Heart right ventricle (tissue), 16 donors: ENCODE data around the gene ABR. TPM values are rescaled to one million over a fixed set of nuclear protein-coding genes. Genes with fewer than 3 reads are reported as not detected.
"Not testable (repeated sequence)": the region's sequence is repeated elsewhere in the genome, so short reads cannot be mapped to it uniquely, and the experiment has no call there.

Experiments used
- ATAC-seq, 8 donors: fragments of 200-7000 bp; cut with Tn5 transposase; one replicate each; pipeline ENCODE4 v1.9.1; 2020; ENCODE audit warnings: mild to moderate bottlenecking in 8 of 8, moderate library complexity in 8 of 8, moderate number of reproducible peaks in 1 of 8
- DNase-seq, 2 donors: peaks; one replicate each; pipeline ENCODE4 v3.0.0-alpha.2; 2020
- H3K27ac ChIP-seq, 10 donors: fragments of 200-600 bp; sonication (generic) in 2 of 10; one replicate each; pipeline versions ENCODE4 v1.5.0 to v1.8.0; 2020 to 2022; ENCODE audit warnings: mild to moderate bottlenecking in 3 of 10
- H3K27me3 ChIP-seq, 7 donors: fragments of 200-600 bp; one replicate each; pipeline ENCODE4 v1.8.0; 2021 to 2022; ENCODE audit warnings: mild to moderate bottlenecking in 2 of 7
- H3K36me3 ChIP-seq, 9 donors: fragments of 200-600 bp; sonication (generic) in 1 of 9; one replicate each; pipeline versions ENCODE4 v1.5.0 to v1.8.0; 2020 to 2022; ENCODE audit warnings: mild to moderate bottlenecking in 2 of 9
- H3K4me1 ChIP-seq, 9 donors: fragments of 200-600 bp; sonication (generic) in 1 of 9; one replicate each; pipeline versions ENCODE4 v1.5.0 to v1.8.0; 2020 to 2022; ENCODE audit warnings: mild to moderate bottlenecking in 4 of 9
- H3K4me3 ChIP-seq, 10 donors: fragments of 200-600 bp; sonication (generic) in 2 of 10; one replicate each; pipeline versions ENCODE4 v1.5.0 to v1.8.0; 2020 to 2022; ENCODE audit warnings: mild to moderate bottlenecking in 7 of 10, moderate library complexity in 2 of 10
- H3K9me3 ChIP-seq, 11 donors: fragments of 200-600 bp in 10 of 11; sonication (generic) in 2 of 11; one replicate each; pipeline versions ENCODE4 v1.5.0 to v1.8.0; 2013 to 2022; ENCODE audit warnings: mild to moderate bottlenecking in 2 of 11, control low read depth in 1 of 11, moderate library complexity in 1 of 11
- WGBS, 2 donors: extraction: QIAGEN DNeasy Blood & Tissue Kit; methylation state at CpG; one replicate each; pipeline ENCODE4 v1.1.7; 2013; ENCODE audit warnings: inconsistent platforms in 1 of 2; 5-methylcytosine and 5-hydroxymethylcytosine counted together
- intact Hi-C, 10 donors: fragments of 100-400 bp; cut with DNase I; formaldehyde crosslinking; loops; one replicate each; pipeline versions ENCODE4 v1.11.1 to v1.14.2; 2022
- polyA plus RNA-seq, 2 donors: library from polyadenylated mRNA; stranded (reverse); fragments of 200-250 nt; gene quantifications; one replicate each; pipeline ENCODE4 v1.2.3, GENCODE V29; 2013
- total RNA-seq, 10 donors: library from RNA; stranded (reverse); fragmentation: NEBNext Ultra II Directional in 3 of 10; extraction: Animal tissue kit (Norgen Biotek cat#: 25700) in 3 of 10; gene quantifications; one replicate each; pipeline versions ENCODE4 v1.2.1 to v1.2.4, GENCODE V29; 2021 to 2023
- TF ChIP-seq, protein P1 (sequence below), 9 donors: fragments of 200-600 bp; sonication (generic) in 2 of 9; IDR thresholded peaks; one replicate each; pipeline versions ENCODE4 v1.5.0 to v1.8.0; 2021 to 2022; ENCODE audit warnings: antibody characterized with exemption in 9 of 9, mild to moderate bottlenecking in 5 of 9, moderate library complexity in 1 of 9
- donor health status: Arrhythmogenic right ventricular cardiomyopathy.
- donor health status: ischemic (EF 13 %, LVEDD 7.1; RV severe dilation, severe dysfunction).
- donor health status: healthy with polysubstance abuse.
- donor health status: DM: no; HTN: yes; CAD: no.
- donor health status: DM: no; HTN: no; CAD: no.
- donor health status: ischemic (EF 25% LVEDD 6.9; RV normal size, moderate dysfunction).
- donor health status: ischemic (EF 25% LVEDD 5.7; RV mildly dilated, moderate dysfunction).
- donor health status: healthy.
- donor health status: DM: yes; HTN: yes; CAD: no.
- donor health status: Ischemic cardiomyopathy.
- donor health status: ischemic (EF 35%, LVEDD 5.7; RV mildly dilated, moderate dysfunction).
- donor health status: nonischemic (EF 11% LVEDD 7.7; RV severe dilation, severe dysfunction).
- donor health status: DM: yes; HTN: yes; CAD: no.
- donor health status: PGD.
- donor health status: ischemic (EF 29% LVEDD 5.4; RV normal size, mild dysfunction).
- donor health status: nonischemic (EF 23%, LVEDD 6.1; RV moderate dilation, normal function).

Gene ABR
- total and polyA plus RNA-seq, 12 donors = 49.1 to 173 (median 143) TPM

DNA sequence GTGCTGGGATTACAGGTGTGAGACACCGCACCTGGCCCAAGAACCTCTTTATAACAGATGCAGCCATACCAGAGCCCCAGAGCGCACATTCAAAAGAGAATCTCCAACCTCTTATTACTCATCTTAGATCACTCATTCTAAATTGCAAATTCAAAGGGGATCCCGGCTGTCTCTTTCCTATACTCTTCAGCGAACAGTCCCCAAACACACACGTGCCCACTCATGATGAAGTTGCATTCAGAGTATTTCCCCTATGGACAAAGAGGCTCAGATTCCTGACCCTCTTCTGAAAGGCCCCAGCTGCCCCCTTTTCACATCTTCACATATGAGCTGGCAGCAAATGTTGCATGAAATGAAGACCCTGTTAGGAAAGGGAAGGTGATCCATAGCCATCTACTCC lies 22.5 kb upstream of the ABR start:
- Histone ChIP-seq H3K9me3 (no peaks in the 10 kb centered on the region), H3K4me3 (no peak overlapping the region), H3K36me3 (no peaks in the 10 kb centered on the region), H3K27me3 (no peaks in the 10 kb centered on the region), H3K27ac (no peak overlapping the region), H3K4me1 (peaks cover 0 to 73% (median 17%) of the 10 kb centered on the region in 9 donors)
- DNase-seq (no peak), ATAC-seq (no peak)
- TF ChIP-seq, protein P1, sequence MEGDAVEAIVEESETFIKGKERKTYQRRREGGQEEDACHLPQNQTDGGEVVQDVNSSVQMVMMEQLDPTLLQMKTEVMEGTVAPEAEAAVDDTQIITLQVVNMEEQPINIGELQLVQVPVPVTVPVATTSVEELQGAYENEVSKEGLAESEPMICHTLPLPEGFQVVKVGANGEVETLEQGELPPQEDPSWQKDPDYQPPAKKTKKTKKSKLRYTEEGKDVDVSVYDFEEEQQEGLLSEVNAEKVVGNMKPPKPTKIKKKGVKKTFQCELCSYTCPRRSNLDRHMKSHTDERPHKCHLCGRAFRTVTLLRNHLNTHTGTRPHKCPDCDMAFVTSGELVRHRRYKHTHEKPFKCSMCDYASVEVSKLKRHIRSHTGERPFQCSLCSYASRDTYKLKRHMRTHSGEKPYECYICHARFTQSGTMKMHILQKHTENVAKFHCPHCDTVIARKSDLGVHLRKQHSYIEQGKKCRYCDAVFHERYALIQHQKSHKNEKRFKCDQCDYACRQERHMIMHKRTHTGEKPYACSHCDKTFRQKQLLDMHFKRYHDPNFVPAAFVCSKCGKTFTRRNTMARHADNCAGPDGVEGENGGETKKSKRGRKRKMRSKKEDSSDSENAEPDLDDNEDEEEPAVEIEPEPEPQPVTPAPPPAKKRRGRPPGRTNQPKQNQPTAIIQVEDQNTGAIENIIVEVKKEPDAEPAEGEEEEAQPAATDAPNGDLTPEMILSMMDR (IDR thresholded peaks at IDR 0.05) = no peak
- intact Hi-C loops = no loop called here
- 95 to 97% methylated on average over 5 of the region's 5 CpGs for WGBS, 2 donors

DNA sequence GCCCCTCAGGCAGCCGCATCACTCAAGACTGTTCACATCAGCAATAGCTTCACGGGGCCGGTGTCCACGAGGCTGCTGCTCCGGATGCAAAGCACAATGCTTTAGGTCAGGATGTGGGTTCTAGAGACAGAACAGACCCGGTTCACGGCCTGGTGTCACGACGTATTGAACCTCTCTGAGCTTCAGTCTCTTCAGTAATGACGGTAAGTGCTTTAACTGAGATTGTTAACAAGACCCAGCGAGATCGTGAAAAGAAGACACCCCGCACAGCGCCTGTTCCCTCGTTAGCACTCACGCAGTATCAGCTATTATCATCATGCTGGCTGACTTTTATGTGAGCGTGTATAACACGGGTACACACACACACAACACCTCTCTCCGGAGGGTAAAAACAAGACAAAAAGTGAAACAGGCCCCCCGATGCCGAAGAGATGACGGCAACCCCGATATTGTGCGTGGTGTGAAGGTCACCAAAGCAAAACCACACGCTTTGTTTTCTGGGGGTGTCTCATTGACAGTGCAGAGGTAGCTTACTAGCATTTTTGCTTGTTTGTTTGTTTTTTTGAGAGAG lies 21.4 kb upstream of the ABR start:
- ATAC-seq (no peak), DNase-seq (no peak)
- peaks cover 0 to 72% (median 21%) of the 10 kb centered on the region in 9 donors for H3K4me1 ChIP-seq

DNA sequence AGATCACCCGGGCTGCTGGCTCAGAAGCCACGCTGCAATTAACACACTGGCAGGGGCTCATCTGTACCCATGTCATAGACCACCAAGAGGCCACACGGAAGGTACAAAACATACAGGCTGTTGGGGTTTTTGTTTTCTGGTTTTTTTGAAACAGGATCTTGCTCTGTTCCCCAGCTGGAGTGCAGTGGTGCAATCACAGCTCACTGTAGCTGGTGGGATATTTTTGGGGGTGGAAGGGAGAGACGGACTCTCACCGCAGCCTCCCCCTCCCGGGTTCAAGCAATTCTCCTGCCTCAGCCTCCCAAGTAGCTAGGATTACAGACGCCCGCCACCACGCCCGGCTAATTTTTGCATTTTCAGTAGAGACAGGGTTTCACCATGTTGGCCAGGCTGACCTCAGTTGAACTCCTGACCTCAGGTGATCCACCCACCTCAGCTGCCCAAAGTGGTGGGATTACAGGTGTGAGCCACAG lies 19.5 kb upstream of the ABR start:
- Histone ChIP-seq H3K4me1 (peaks cover 0 to 61% (median 21%) of the 10 kb centered on the region in 9 donors), H3K27ac (peak overlapping the region in 1 of 10 donors; percentile 90)
- H3K36me3 ChIP-seq, H3K27me3 ChIP-seq, DNase-seq, ATAC-seq, H3K9me3 ChIP-seq, H3K4me3 ChIP-seq, intact Hi-C loops: not testable (repeated sequence)
- WGBS, 2 donors = 88 to 95% methylated on average over 10 of the region's 10 CpGs

More for the DNA sequence above, 21.4 kb upstream of the ABR start:
- H3K27me3 ChIP-seq = no peaks in the 10 kb centered on the region
- H3K4me3 ChIP-seq = no peak overlapping the region
- H3K27ac ChIP-seq = peak overlapping the region in 1 of 10 donors; percentile 1
- no peaks in the 10 kb centered on the region for H3K36me3 ChIP-seq
- TF ChIP-seq, protein P1 (IDR thresholded peaks at IDR 0.05) = no peak
- WGBS, 2 donors = 77 to 86% methylated on average over 25 of the region's 25 CpGs
- intact Hi-C loops = no loop called here
- no peaks in the 10 kb centered on the region for H3K9me3 ChIP-seq

DNA sequence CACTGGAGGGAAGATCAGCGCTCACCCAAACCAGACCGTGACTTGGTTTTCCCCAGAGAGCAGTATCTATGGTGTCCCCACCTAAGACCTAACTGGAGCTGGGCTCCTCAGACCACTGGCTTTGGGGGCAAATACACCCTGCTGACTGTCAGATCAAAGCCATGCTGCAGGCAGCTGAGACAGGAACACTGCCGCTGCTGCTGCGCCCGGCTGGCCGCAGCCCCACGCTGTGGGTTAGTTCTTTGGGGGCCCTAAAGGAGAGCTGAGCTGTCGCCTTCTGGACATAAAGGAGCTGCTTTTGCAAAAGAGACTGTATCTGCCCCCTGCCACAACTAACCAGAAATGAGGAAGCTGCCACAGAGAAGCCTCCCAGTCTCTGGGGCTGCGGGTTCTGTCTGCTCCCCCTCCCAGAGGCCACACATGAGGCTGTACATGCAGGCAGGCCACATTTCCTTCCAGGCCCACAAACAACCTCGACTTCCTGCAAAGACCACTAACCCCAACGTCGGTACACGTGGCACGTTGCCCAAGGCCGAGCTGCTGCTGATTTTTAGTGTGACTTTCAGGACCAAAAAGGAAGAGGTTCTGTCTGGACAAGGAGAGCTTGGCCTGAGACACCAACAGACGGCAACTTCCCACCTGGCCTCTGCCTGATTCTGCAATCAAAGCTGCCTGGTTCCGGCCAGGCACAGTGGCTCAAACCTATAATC lies 18.2 kb upstream of the ABR start:
- TF ChIP-seq, protein P1 (IDR thresholded peaks at IDR 0.05) = no peak
- peak; percentile 61 to 79 (median 76) for ATAC-seq
- H3K9me3 ChIP-seq = no peaks in the 10 kb centered on the region

More for the DNA sequence above, 18.2 kb upstream of the ABR start:
- Histone ChIP-seq H3K36me3 (no peaks in the 10 kb centered on the region), H3K27me3 (no peaks in the 10 kb centered on the region), H3K27ac (peak overlapping the region in 7 of 10 donors; percentile 3 to 90 (median 41)), H3K4me3 (peak overlapping the region in 1 of 10 donors; percentile 15), H3K4me1 (peaks cover 0 to 64% (median 14%) of the 10 kb centered on the region in 9 donors)
- intact Hi-C loops = no loop called here
- peak; percentile 63 to 81 for DNase-seq
- 41 to 55% methylated on average over 17 of the region's 17 CpGs for WGBS, 2 donors
